Parathyroid adenoma (tissue), 2 donors: ENCODE results near the gene KCNQ1.

ENCODE experiments used
- H2AFZ ChIP-seq: fragments of 300-600 bp; sonication (generic); one replicate; pipeline ENCODE4 v1.7.0; 2017; ENCODE audit warnings: antibody characterized with exemption, mild to moderate bottlenecking
- H3K27ac ChIP-seq: fragments of 300-600 bp; sonication (generic); one replicate; pipeline ENCODE4 v1.7.0; 2017
- H3K27me3 ChIP-seq: fragments of 300-600 bp; sonication (generic); one replicate; pipeline ENCODE4 v1.7.0; 2017; ENCODE audit warnings: low read length; ENCODE audit not compliant: control insufficient read depth, insufficient read depth
- H3K36me3 ChIP-seq: fragments of 300-600 bp; sonication (generic); one replicate; pipeline ENCODE4 v1.7.0; 2017; ENCODE audit warnings: low read length; ENCODE audit not compliant: control insufficient read depth, insufficient read depth
- H3K4me1 ChIP-seq: fragments of 300-600 bp; sonication (generic); one replicate; pipeline ENCODE4 v1.7.0; 2017; ENCODE audit warnings: control low read depth
- H3K4me2 ChIP-seq: fragments of 300-600 bp; sonication (generic); one replicate; pipeline ENCODE4 v1.7.0; 2017; ENCODE audit warnings: low read length
- H3K4me3 ChIP-seq: fragments of 300-600 bp; sonication (generic); one replicate; pipeline ENCODE4 v1.7.0; 2017; ENCODE audit warnings: low read depth, low read length
- H3K79me2 ChIP-seq: fragments of 300-600 bp; sonication (generic); one replicate; pipeline ENCODE4 v1.7.0; 2017; ENCODE audit warnings: control low read depth
- H3K9ac ChIP-seq: fragments of 300-600 bp; sonication (generic); one replicate; pipeline ENCODE4 v1.7.0; 2017; ENCODE audit warnings: mild to moderate bottlenecking
- H3K9me3 ChIP-seq: fragments of 300-600 bp; sonication (generic); one replicate; pipeline ENCODE4 v1.7.0; 2017; ENCODE audit warnings: low read length; ENCODE audit not compliant: control insufficient read depth
- TF ChIP-seq, protein P1 (sequence below): fragments of 300-600 bp; sonication (generic); IDR thresholded peaks from one replicate; pipeline ENCODE4 v1.7.0; 2017; ENCODE audit warnings: antibody characterized with exemption, mild to moderate bottlenecking
- donor health status: primary hyperparathyroidism.

Gene KCNQ1

DNA sequence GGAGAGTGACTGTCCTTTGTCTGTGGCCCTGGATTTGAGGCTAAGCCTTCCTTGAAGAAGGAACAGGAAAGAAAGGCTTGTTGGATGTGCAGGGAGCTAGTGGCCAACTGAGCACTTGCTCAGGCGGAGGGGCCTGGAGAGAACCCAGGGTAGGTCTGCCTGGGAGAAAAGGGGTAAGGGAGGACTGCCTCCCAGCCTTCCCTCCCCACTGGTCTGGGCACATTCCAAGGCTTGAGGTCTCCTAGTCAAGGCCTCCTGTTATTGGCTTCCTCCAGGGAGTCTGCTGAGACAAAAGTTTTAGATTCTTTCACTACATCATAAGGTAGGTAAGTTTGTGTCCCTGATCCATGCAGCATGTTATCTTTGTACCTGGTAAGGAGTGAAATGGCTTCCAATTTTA is 239.8 kb downstream of the KCNQ1 start:
- no peak overlapping the region for H3K27ac ChIP-seq
- H3K9me3 ChIP-seq = no peaks in the 10 kb centered on the region
- H3K79me2 ChIP-seq = no peaks in the 10 kb centered on the region
- no peaks in the 10 kb centered on the region for H3K4me1 ChIP-seq
- H3K4me2 ChIP-seq = no peak overlapping the region
- no peaks in the 10 kb centered on the region for H3K36me3 ChIP-seq
- no peak overlapping the region for H3K4me3 ChIP-seq
- TF ChIP-seq, protein P1, sequence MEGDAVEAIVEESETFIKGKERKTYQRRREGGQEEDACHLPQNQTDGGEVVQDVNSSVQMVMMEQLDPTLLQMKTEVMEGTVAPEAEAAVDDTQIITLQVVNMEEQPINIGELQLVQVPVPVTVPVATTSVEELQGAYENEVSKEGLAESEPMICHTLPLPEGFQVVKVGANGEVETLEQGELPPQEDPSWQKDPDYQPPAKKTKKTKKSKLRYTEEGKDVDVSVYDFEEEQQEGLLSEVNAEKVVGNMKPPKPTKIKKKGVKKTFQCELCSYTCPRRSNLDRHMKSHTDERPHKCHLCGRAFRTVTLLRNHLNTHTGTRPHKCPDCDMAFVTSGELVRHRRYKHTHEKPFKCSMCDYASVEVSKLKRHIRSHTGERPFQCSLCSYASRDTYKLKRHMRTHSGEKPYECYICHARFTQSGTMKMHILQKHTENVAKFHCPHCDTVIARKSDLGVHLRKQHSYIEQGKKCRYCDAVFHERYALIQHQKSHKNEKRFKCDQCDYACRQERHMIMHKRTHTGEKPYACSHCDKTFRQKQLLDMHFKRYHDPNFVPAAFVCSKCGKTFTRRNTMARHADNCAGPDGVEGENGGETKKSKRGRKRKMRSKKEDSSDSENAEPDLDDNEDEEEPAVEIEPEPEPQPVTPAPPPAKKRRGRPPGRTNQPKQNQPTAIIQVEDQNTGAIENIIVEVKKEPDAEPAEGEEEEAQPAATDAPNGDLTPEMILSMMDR = no peak
- H3K27me3 ChIP-seq = no peaks in the 10 kb centered on the region
- H3K9ac ChIP-seq = no peak overlapping the region
- H2AFZ ChIP-seq = no peak overlapping the region

DNA sequence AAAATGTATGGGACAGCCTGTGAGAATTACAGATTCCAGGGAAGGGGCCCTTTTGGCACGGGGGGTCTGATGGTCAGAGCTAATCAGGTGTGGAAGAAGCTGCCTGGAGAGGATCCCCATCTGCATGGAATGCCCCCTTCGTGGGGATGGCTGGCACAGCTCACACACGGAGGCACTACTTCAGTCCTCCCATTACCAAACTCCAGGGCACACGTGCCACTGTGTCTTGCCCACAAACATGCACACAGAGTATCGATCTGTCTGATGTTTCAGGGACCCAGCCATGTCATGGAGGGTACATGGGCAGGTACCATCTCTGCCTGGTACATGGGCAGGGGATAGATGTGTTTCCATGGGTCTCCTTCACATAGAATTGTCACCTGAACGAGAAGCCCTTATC is 240.2 kb downstream of the KCNQ1 start:
- no peak overlapping the region for H3K4me2 ChIP-seq
- no peaks in the 10 kb centered on the region for H3K79me2 ChIP-seq
- no peak overlapping the region for H3K27ac ChIP-seq
- H2AFZ ChIP-seq = no peak overlapping the region
- no peak overlapping the region for H3K4me3 ChIP-seq
- H3K27me3 ChIP-seq = no peaks in the 10 kb centered on the region
- TF ChIP-seq, protein P1 = no peak
- no peaks in the 10 kb centered on the region for H3K9me3 ChIP-seq
- no peaks in the 10 kb centered on the region for H3K36me3 ChIP-seq
- no peaks in the 10 kb centered on the region for H3K4me1 ChIP-seq
- H3K9ac ChIP-seq = no peak overlapping the region

DNA sequence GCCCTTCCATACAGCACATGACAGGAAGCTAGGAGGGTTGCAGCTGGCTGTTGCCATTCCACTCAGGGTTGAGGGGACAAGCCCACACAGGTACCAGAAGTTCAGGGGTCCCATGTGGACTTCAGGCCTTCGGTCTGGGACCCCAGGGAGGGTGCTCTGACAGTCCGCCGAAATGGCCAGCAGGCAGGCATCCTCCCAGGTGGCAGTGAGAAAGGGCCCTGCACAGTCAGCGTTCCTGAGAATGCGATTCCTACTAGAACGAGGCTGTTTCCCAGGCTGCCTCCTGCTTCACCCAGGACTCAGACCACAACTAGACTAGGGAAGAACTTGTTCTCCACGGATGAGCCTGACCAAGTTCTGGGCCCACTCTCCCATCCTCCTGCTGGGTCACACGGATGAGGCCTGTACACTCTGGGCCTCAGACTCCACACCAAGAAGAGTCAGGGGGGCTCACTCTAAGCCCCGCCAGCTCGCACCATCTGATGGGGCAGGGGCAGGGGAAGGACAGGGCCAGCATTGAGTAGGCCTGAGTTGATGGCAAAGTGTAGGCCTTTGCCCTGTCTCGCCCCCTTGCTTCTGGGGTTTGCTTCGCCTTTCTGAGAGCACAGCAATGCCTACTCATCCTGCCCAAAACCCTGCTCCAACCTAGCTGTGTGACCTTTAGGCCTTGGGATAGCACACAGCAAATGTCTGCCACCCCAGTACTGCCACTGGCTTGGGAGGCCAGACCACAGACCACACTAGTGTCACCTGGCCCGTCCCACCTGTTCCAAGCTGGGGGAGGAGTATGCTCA is 241.0 kb downstream of the KCNQ1 start:
- no peak overlapping the region for H3K4me2 ChIP-seq
- H3K4me1 ChIP-seq = no peaks in the 10 kb centered on the region
- TF ChIP-seq, protein P1 = no peak

DNA sequence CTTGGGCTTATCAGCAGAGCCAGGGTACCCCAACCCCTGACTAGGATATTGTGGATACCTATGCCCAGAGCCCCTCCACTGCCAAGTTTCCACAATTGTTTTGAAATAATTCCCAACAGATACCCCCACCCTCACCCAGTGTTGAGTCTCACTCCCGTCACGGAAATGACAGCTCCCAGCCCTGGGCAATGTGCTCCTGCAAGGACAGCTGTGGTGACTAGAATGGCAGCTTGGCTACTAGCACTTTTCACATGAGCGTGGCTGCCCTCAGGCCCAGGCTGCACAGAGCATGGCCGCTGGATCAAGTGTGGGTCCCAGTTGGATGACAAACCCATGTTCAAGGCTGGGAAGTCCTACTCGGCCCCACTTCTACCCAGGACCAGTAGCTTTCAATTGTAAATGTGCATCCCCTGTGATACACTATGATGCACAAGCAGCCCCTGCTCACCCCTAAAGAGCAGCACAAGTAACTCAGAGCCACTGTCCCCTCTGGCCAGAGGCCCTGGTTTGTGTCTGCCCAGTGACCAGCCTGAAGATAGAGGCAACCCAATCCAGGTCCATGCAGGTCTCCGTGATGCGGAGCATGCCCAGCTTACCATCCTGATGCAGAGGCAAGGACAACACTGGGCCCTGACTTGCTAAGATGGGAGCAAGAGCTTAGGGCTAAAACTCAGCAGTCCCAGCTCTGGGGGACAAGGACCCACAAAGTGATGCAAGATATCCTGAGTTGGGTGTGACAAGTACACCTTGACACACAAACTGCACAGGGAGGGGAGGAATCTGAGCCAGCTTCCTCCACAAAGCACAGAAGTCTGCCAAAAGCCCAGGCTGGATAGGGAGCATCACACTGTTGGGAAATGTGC is 241.8 kb downstream of the KCNQ1 start:
- H3K9me3 ChIP-seq = no peaks in the 10 kb centered on the region

More for the DNA sequence above, 241.0 kb downstream of the KCNQ1 start:
- H3K36me3 ChIP-seq = no peaks in the 10 kb centered on the region
- no peaks in the 10 kb centered on the region for H3K9me3 ChIP-seq
- H2AFZ ChIP-seq = no peak overlapping the region
- no peaks in the 10 kb centered on the region for H3K79me2 ChIP-seq
- H3K9ac ChIP-seq = no peak overlapping the region
- no peak overlapping the region for H3K27ac ChIP-seq
- H3K4me3 ChIP-seq = no peak overlapping the region
- H3K27me3 ChIP-seq = no peaks in the 10 kb centered on the region

More for the DNA sequence above, 241.8 kb downstream of the KCNQ1 start:
- no peak overlapping the region for H3K9ac ChIP-seq
- no peak overlapping the region for H3K4me3 ChIP-seq
- H3K27ac ChIP-seq = no peak overlapping the region
- H3K4me1 ChIP-seq = no peaks in the 10 kb centered on the region
- H3K27me3 ChIP-seq = no peaks in the 10 kb centered on the region
- H2AFZ ChIP-seq = no peak overlapping the region
- no peaks in the 10 kb centered on the region for H3K79me2 ChIP-seq
- H3K36me3 ChIP-seq = no peaks in the 10 kb centered on the region
- TF ChIP-seq, protein P1 = no peak
- no peak overlapping the region for H3K4me2 ChIP-seq
